GM23338 (cell line): ENCODE data around the gene MRPL20. TPM values are rescaled to one million over a fixed set of nuclear protein-coding genes. Genes with fewer than 3 reads are reported as not detected.

Experiments
- ATAC-seq: fragments of 200-7000 bp; cut with Tn5 transposase; 3 replicates; pipeline ENCODE4 v1.9.1; 2020
- DNase-seq: peaks from one replicate; pipeline ENCODE4 v3.0.0-alpha.2; 2015; ENCODE audit warnings: low spot score
- H2AFZ ChIP-seq: fragments of 200-600 bp; sonication (generic); 2 replicates; pipeline ENCODE4 v1.8.0; 2016; ENCODE audit warnings: antibody characterized with exemption, mild to moderate bottlenecking, moderate library complexity
- H3F3A ChIP-seq: fragments of 200-600 bp; sonication (generic); replicated peaks from 2 replicates; pipeline ENCODE4 v1.8.0; 2017; ENCODE audit warnings: antibody characterized with exemption, mixed run types, low read depth
- H3K27ac ChIP-seq: fragments of 200-600 bp; sonication (generic); 2 replicates; pipeline ENCODE4 v1.6.1; 2016; ENCODE audit warnings: low read depth
- H3K27me3 ChIP-seq: fragments of 200-600 bp; sonication (generic); 2 replicates; pipeline ENCODE4 v1.8.0; 2016; ENCODE audit warnings: mild to moderate bottlenecking, mixed run types, moderate library complexity; ENCODE audit not compliant: insufficient read depth
- H3K36me3 ChIP-seq: fragments of 200-600 bp; sonication (generic); 2 replicates; pipeline ENCODE4 v1.8.0; 2016; ENCODE audit warnings: mild to moderate bottlenecking; ENCODE audit not compliant: insufficient read depth
- H3K4me1 ChIP-seq: fragments of 200-600 bp; sonication (generic); 2 replicates; pipeline ENCODE4 v1.8.0; 2016; ENCODE audit warnings: mild to moderate bottlenecking, moderate library complexity; ENCODE audit not compliant: insufficient read depth
- H3K4me2 ChIP-seq: fragments of 200-600 bp; sonication (generic); 2 replicates; pipeline ENCODE4 v1.7.1; 2017; ENCODE audit warnings: mixed run types
- H3K4me3 ChIP-seq: fragments of 200-600 bp; sonication (generic); 2 replicates; pipeline ENCODE4 v1.6.1; 2016; ENCODE audit warnings: mixed run types
- H3K79me2 ChIP-seq: fragments of 200-600 bp; sonication (generic); replicated peaks from 2 replicates; pipeline ENCODE4 v1.8.0; 2017; ENCODE audit warnings: mild to moderate bottlenecking; ENCODE audit not compliant: insufficient read depth
- H3K9me2 ChIP-seq: fragments of 200-600 bp; sonication (generic); 2 replicates; pipeline ENCODE4 v1.8.0; 2017; ENCODE audit not compliant: insufficient read depth
- H4K20me1 ChIP-seq: fragments of 200-600 bp; sonication (generic); replicated peaks from 2 replicates; pipeline ENCODE4 v1.8.0; 2017; ENCODE audit warnings: mild to moderate bottlenecking; ENCODE audit not compliant: insufficient read depth
- H3K27ac Mint-ChIP-seq: 2 replicates; pipeline ENCODE4 v1.8.0; 2020; ENCODE audit warnings: inconsistent platforms, mild to moderate bottlenecking, moderate library complexity, mixed read lengths
- H3K27me3 Mint-ChIP-seq: 3 replicates; pipeline ENCODE4 v1.8.0; 2022; ENCODE audit warnings: low read depth, mild to moderate bottlenecking, moderate library complexity, mixed read lengths, inconsistent platforms; ENCODE audit not compliant: insufficient read depth, poor library complexity
- H3K36me3 Mint-ChIP-seq: 3 replicates; pipeline ENCODE4 v1.8.0; 2021; ENCODE audit warnings: low read depth, mild to moderate bottlenecking, inconsistent platforms, moderate library complexity, mixed read lengths
- H3K4me1 Mint-ChIP-seq: 3 replicates; pipeline ENCODE4 v1.8.0; 2020; ENCODE audit warnings: mild to moderate bottlenecking, inconsistent platforms, mixed read lengths
- H3K4me3 Mint-ChIP-seq: 3 replicates; pipeline ENCODE4 v1.8.0; 2021; ENCODE audit warnings: moderate library complexity, mild to moderate bottlenecking, inconsistent platforms, mixed read lengths
- H3K9me3 Mint-ChIP-seq: 3 replicates; pipeline ENCODE4 v1.8.0; 2020; ENCODE audit warnings: moderate library complexity, mild to moderate bottlenecking, inconsistent platforms, mixed read lengths
- CREB1 ChIP-seq: fragments of 250-450 bp; sonication (Bioruptor Pico); IDR thresholded peaks from 2 replicates; pipeline ENCODE4 v1.5.0; 2020; ENCODE audit warnings: low read depth, mild to moderate bottlenecking, moderate library complexity
- CTCF ChIP-seq, 2 experiments: fragments of 200-600 bp in 1 of 2; sonication (generic) in 1 of 2; conservative IDR thresholded peaks; 2 replicates each; pipeline versions ENCODE4 v1.5.1 to v1.6.1; 2016 to 2017; ENCODE audit warnings: antibody characterized with exemption in 2 of 2, low read depth in 2 of 2, mild to moderate bottlenecking in 2 of 2, moderate library complexity in 1 of 2
- EZH2 ChIP-seq: fragments of 200-600 bp; sonication (generic); IDR thresholded peaks from one replicate; pipeline ENCODE4 v1.8.0; 2017; ENCODE audit warnings: antibody characterized with exemption, mild to moderate bottlenecking, low read depth; ENCODE audit not compliant: unreplicated experiment
- JUNB ChIP-seq: IDR thresholded peaks from one replicate; pipeline ENCODE4 v1.6.1; 2016; ENCODE audit warnings: antibody characterized with exemption; ENCODE audit not compliant: unreplicated experiment
- STAT1 ChIP-seq: IDR thresholded peaks from one replicate; pipeline ENCODE4 v1.6.1; 2016; ENCODE audit warnings: antibody characterized with exemption; ENCODE audit not compliant: unreplicated experiment
- ZNF114 ChIP-seq: fragments of 250-450 bp; sonication (Bioruptor Pico); IDR thresholded peaks from 2 replicates; pipeline ENCODE4 v1.5.0; 2020; ENCODE audit warnings: mild to moderate bottlenecking, moderate library complexity
- ZNF331 ChIP-seq: fragments of 250-450 bp; sonication (Bioruptor Pico); IDR thresholded peaks from 2 replicates; pipeline ENCODE4 v1.5.0; 2020; ENCODE audit warnings: low read depth, mild to moderate bottlenecking, moderate library complexity
- polyA plus RNA-seq: library from polyadenylated mRNA; unstranded; fragments of >200 nt; fragmentation: Nextera tagmentation; extraction: Ambion mirVana; gene quantifications from 2 replicates; pipeline ENCODE4 v1.2.1, GENCODE V29; 2016
- total RNA-seq: library from RNA; depleted of rRNA; stranded (reverse); fragments of >200 nt; shearing (Covaris generic); gene quantifications from 2 replicates; pipeline ENCODE4 v1.2.3, GENCODE V29; 2014
- TF ChIP-seq, protein P1 (sequence below): IDR thresholded peaks from 2 replicates; pipeline ENCODE4 v1.6.1; 2016; ENCODE audit warnings: antibody characterized with exemption

Gene MRPL20
- total and polyA plus RNA-seq, 2 experiments from 2014 or later, result 173 to 319 TPM

DNA sequence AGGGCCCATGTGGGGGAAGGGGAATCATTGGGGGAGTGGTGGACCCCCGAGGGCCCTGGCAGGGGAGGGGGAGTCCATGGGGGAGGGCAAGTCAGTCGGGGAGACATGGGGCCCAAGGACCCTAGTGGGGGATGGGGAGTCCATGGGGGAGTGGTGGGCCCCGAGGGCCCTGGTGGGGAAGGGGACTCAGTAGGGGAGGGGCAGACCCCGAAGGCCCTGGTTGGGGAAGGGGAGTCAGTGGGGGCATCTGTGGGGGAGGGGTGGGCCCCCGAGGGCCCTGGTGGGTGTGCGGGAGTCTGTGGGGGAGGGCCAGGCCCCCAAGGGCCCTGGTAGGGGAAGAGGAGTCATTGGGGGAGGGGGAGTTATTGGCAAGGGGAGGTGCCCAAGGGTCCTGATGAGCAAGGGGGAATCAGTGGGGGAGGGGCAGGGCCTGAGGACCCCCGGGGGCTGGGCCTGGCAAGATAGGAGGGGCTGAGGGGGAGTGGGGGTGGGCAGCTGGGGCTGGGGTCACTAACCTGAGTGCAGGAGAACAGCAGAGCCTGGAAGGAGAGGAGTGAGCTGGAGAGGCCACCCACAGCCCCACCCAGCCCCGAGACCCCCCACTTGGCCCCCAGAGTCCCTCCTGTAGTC, 50.8 kb downstream of the MRPL20 start:
- H4K20me1 ChIP-seq, result no peaks in the 10 kb centered on the region; the same call in 1 of the 2 replicates
- peaks cover 37% of the 10 kb centered on the region for H3K4me1 Mint-ChIP-seq
- H3K36me3 ChIP-seq, result no peaks in the 10 kb centered on the region
- no peak for ATAC-seq
- no peak overlapping the region for H2AFZ ChIP-seq
- no peak overlapping the region for H3K4me3 Mint-ChIP-seq
- H3K27me3 ChIP-seq, result peaks cover 28% of the 10 kb centered on the region
- no peak for DNase-seq
- no peaks in the 10 kb centered on the region for H3K36me3 Mint-ChIP-seq
- no peaks in the 10 kb centered on the region for H3K9me2 ChIP-seq
- H3K4me2 ChIP-seq, result no peak overlapping the region
- TF ChIP-seq ZNF331 (CRISPR knock-in tag) (no peak), STAT1 (no peak), ZNF114 (no peak)
- H3K27ac ChIP-seq, result no peak overlapping the region
- no peak overlapping the region for H3K27ac Mint-ChIP-seq
- H3K4me3 ChIP-seq, result no peak overlapping the region
- H3K79me2 ChIP-seq, result no peaks in the 10 kb centered on the region
- no peaks in the 10 kb centered on the region; the same call in 2 of the 3 replicates for H3K9me3 Mint-ChIP-seq
- H3K27me3 Mint-ChIP-seq, result peaks cover 42% of the 10 kb centered on the region
- peaks cover 31% of the 10 kb centered on the region for H3F3A ChIP-seq
- H3K4me1 ChIP-seq, result peaks cover 32% of the 10 kb centered on the region

GRCh38 chr1:1355416-1355815, 51.7 kb downstream of the MRPL20 start:
- no peak overlapping the region for H2AFZ ChIP-seq
- DNase-seq, result no peak
- peaks cover 39% of the 10 kb centered on the region for H3K27me3 Mint-ChIP-seq
- H3K4me1 Mint-ChIP-seq, result peaks cover 30% of the 10 kb centered on the region
- ATAC-seq, result peak; percentile 2
- no peak overlapping the region for H3K4me3 Mint-ChIP-seq
- TF ChIP-seq, protein P1, sequence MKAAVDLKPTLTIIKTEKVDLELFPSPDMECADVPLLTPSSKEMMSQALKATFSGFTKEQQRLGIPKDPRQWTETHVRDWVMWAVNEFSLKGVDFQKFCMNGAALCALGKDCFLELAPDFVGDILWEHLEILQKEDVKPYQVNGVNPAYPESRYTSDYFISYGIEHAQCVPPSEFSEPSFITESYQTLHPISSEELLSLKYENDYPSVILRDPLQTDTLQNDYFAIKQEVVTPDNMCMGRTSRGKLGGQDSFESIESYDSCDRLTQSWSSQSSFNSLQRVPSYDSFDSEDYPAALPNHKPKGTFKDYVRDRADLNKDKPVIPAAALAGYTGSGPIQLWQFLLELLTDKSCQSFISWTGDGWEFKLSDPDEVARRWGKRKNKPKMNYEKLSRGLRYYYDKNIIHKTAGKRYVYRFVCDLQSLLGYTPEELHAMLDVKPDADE, result no peak
- no peak for TF ChIP-seq JUNB
- no peak for TF ChIP-seq CTCF (conservative IDR thresholded peaks at IDR 0.05; ENCODE audit: low read depth in 2 of 2)
- TF ChIP-seq CREB1 (CRISPR knock-in tag), result no peak
- TF ChIP-seq EZH2, result no peak
- no peaks in the 10 kb centered on the region; the same call in 1 of the 2 replicates for H4K20me1 ChIP-seq
- no peaks in the 10 kb centered on the region for H3K9me2 ChIP-seq
- H3K36me3 Mint-ChIP-seq, result no peaks in the 10 kb centered on the region
- peaks cover 32% of the 10 kb centered on the region for H3K4me1 ChIP-seq
- H3K36me3 ChIP-seq, result no peaks in the 10 kb centered on the region
- H3K9me3 Mint-ChIP-seq, result no peaks in the 10 kb centered on the region
- peak overlapping the region; percentile 69; the same call in 1 of the 2 replicates for H3K4me3 ChIP-seq
- peaks cover 25% of the 10 kb centered on the region for H3F3A ChIP-seq
- H3K27ac Mint-ChIP-seq, result no peak overlapping the region
- H3K79me2 ChIP-seq, result no peaks in the 10 kb centered on the region
- H3K27me3 ChIP-seq, result peaks cover 28% of the 10 kb centered on the region
- H3K27ac ChIP-seq, result no peak overlapping the region
- H3K4me2 ChIP-seq, result peak overlapping the region; percentile 90; the same call in 1 of the 2 replicates
